Stimulated activated CD4-positive, alpha-beta T cell treated with anti-CD3 and anti-CD28 coated beads, Interleukin-1b, Interleukin-23, amount 100 ng/mL, for 48 hours (primary cell): ENCODE results near the gene TEAD1.

Source experiments
- DNase-seq: peaks from one replicate; pipeline ENCODE4 v3.0.0-alpha.2; 2020

The TEAD1 gene

DNA sequence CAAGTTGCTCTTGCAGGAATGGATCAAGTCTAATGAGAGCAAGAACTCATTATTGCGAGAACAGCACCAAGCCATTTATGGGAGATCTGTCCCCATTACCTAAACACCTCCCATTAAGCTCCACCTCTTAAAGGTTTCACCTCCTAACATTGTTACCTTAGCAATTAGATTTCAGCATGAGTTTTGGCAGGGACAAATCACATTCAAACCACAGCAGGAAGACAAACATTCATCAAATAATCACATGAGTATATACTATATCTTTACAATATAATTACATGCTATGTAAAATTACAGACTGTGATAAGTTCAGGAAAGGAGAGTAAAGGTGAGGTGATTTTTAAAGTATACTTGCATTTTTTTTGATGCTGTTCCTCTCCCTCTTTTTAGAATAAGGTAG lies 6.6 kb upstream of the TEAD1 start:
- DNase-seq: no peak

DNA sequence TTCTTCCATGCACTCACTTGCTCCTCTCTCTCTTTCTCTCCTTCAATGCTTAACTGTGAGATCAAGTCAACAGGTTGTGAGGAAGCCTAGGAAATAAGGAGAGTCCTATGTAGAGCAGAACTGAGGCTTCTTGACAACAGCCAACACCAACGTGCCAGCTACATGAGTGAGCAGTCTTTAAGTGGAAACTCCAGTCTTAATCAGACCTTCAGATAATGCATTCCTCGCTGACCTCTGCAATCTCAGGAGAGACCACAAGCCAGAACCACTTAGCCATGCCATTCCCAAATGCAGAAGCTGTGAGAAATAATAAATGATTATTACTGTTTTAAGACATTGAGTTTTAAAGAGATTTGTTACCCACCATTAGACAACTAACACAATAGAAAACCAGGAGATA lies 6.1 kb upstream of the TEAD1 start:
- no peak for DNase-seq

DNA sequence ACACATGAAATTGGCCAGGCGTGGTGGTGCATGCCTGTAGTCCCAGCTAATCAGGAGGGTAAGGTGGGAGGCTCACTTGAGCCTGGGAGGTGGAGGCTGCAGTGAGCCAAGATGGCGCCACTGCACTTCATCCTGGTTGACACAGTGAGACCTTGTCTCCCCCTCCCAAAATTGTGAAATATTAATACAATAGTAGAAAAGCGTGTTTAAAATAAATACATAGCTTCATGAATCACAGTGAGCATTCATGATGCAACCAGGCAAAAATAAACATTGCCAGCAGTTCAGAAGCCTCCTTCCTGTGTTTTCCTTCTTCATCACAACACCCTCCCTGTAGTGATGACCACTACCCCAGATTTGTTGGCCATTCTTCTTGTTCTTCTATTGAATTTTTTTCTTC lies 4.3 kb upstream of the TEAD1 start:
- no peak for DNase-seq

DNA sequence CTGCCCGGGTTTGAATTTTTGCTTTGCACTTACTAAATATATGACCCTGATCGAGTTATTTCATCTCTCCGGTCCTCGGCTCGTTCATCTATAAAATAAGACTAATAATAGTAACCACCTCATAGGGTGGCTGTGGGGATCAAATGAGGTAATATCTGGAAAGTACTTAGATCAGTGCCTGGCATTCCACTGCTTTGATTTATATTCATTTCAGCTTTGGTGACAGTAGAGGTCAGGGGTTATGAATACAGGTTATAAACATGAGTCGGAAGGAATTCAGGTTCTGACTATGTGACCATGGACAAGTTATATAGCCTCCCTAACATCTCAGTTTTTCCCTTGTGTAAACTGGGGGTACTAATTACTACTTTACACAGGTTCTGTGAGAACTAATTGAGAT lies 2.9 kb upstream of the TEAD1 start:
- no peak for DNase-seq

DNA sequence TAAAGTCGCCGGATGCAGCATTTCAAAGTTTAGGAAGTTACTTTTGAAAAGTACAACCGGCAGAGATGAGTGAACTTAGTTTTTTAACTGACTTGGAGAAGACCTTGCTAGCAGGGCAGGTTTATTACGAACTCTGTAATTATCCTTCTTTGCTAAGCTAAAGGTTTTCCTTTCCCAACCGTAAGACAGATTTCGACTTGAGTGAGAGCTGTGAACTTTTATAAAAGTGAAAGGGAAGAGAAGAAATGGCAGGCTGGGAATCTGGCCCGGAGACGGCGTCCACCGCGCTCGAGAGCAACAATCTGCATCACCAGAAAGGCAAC lies 659 bp upstream of the TEAD1 start:
- no peak for DNase-seq

DNA sequence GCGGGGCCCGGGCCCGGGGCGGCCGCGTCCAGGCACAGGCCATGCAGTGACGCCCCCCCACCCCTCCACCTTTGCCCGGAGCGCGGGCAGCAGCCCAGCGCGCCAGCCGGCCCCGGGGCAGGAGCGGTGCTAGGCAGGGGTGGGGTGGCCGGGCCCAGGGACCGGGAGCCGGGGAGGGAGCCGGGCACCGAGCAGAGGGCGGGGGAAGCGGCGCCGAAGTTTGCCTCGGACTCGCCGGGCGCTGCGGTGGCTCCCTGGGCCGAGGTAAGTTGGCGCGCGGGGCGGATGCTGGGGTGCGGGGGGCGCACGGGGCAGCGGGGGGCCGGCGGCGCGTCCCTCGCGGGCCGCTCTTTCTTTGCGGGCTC lies 332 bp downstream of the TEAD1 start:
- DNase-seq: no peak

DNA sequence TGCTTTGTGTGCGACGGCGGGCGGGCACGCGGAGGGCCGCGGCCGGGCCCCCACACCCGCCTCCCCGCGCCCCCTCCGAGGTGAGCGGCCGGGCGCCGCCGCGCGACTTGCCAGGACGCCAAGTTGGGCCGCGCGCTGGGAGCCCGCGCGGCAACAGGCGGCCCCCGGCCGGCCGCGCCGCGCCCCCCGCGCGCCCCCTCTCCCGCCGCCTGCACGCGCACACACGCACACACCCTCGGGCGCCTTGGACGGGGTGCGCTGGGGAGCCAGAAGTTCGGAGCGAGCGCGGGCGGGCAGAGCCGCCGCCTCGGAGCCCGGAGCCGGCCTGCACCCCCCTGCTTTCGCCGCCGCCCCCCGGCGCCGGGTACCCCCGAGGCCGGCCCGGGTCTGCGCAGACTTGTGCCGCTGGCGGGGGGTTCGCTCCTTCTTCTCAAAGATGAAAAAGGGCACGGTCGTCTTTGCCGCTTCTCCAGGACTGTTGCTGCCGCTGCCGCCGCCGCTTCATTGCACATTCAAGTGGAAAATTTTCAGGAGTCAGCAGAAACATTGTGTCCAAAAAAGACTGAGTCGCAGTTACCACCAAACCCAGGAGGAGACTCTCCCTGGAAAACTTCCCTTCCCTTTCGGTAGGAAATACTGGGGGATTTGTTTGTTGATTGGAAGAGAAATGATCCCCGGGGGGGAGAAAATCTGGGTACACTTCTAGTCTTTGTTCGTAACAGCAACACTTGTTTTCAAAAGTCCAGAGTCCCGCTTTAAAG lies 895 bp downstream of the TEAD1 start:
- DNase-seq: no peak

DNA sequence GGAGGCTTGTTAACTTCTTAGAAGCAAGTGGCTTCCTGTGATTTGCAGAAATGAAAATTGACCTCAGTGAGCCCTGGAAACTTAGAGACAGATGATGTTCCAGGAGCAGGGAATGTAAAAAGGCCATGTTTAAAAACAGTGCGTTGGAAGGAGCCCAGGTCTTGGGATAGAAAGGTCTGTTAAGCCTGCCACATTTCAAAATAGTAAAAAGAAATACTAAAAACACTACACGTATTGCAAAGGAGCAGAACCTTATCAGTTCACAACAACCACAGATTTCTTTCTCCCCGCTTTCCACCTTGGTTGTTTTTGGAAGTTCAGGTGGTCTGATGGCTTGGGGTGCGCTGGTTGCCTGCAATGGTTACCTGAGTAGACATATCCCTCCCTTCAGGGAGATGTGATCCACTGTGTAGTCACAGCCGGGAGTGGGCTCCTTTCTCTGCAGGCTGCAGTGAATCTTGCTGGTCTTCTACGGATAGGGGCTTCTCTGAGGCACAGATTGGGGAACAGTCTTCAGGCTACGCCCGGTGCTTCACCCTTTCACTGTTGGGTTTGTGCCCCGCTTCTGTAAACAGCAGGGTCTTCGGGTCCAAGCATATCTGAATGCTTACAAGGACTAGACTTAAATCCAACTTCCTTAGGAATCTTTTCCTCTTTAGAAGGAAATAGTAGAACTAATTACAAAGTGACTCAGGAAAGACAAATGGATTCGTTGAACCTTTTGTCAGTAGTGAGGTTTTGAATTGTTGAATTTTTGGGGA lies 1.9 kb downstream of the TEAD1 start:
- DNase-seq: no peak

DNA sequence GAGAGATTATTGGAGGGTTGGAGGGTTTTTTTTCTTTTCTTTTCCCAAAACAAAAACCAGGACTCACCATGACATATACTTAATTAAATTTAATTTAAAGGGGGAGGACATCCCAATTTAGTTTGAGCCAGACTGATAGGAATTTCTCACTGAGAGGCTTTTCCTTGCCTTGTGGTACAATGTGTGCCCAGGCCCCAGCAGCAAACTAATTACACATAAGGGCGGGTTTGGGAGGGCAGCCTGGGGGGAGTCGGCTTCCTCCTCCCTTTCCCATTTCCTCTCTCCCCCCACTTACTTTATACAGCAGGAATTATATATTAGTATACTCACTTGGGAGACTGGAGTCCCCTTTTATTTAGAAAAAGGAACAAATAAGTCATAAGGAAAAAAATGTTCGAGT lies 2.9 kb downstream of the TEAD1 start:
- DNase-seq: no peak

DNA sequence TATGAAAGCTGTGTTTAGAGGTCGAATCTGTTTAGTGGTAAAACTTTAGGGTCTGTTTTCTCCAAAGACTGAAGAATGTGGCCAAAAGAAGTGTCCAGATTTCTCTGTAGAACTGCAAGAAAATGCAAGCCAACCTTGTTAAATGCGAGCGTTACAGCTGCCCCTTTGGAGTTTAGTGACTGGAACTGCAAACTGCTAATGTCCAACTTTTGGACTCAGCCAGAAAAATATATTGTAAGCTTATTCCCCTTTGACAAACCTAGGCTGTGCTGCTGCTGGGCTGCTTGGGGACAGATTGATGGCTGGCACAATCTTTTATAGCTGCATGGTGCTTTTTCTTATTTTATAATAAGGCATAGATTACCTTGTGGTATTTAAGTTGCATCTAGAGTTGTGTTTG lies 3.9 kb downstream of the TEAD1 start:
- DNase-seq: no peak

DNA sequence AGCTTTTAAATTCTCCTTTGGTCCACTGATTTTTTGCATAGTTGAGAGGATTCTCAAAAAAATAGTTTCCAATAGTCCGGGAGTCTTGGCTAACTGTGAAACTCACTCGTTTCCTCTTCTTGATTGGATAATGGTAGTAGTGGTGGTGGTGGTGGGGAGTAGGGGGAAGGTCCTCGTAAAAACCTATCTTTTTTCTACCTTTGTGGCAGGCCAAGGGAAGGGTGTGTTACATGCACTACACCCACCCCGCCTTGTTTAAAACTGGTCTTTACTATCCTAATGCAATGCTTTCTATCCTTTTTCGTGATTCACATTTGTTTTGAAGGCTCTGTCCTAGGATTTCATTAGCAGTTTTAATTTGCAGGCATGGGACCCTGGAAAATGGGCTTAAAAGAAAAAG lies 4.8 kb downstream of the TEAD1 start:
- no peak for DNase-seq

DNA sequence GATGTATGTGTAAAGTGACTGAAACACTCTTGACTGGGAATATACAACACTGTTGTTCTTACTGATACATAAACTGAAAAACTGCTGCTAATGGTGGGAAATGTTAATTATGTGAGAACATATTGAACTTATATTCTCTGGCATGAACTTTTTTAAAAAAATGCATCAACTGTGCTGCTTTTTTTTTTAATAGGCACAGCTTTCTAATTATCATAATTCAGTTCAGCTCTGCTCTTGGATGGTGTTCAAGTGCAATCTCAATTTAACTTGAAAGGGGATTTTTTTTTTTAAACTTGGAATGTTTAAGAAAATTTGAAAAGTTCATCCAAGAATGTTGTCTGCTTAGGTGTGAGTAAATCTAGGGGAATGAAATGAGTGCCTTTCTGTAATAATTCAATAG lies 5.2 kb downstream of the TEAD1 start:
- no peak for DNase-seq

DNA sequence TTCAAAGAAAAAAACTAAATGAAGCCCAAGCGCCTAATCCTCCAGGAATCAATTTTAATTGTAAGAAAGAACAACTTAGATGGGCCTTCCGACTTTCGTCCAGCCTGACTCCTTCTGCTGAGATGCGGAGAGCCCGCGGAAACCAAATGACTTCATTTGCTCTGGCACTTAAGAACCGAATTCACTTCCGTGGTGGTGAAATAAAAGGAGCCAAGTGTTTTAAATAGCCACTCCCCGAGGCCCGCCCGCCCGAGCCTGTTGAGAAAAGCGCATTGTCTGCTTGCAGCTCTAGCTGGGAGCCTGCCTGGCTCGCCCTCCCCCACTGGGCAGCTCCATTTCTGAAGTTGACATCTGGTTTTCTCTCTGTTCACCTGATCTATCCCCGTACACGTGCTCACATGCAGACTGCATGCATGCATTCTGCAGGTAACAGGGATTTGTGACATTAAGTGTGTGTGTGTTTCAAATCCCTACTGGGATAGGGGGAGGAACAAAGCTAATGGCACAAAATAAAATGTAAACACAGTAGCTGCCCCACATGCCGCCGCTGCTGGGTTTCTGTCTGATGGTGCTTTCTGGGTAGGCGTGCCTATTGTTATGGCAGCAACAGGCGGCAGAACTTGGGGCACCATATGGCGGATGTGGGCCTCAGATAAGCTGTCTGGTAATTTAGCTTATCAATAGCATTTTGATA lies 6.2 kb downstream of the TEAD1 start:
- no peak for DNase-seq

DNA sequence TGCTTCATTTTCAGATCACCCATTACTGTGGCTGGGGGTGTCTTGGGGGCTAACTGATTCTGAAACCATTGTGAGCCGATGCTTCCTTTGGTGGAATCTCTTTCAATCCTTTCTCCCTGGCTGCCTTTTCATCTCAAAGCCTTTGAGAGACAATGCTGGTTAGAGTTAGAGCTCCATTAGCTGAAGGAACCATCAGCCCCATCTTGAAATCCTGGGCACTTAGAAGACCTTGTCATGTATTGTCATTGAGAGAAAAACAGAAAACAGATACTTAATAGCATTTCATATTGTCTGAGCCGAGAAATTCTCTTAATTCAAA lies 6.7 kb downstream of the TEAD1 start:
- DNase-seq: no peak

DNA sequence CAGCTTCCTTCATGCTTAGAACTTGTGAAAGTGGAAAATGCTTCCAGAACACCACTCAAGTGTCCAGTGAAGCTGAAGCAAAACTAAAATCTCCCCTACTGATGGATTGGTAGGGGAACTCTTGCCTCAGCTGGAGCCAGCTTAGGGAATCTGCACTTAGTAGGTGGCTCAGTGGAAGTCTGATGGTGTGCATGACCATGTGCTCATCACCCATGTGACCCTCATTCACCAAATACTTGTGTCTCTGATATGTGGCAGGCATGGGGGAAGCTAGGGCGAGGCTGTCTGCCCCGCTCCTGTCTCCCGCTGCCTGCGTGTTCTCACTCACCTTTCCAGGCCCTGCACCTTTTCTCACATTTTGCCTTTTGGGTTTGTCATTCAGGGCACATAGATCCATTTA lies 7.2 kb downstream of the TEAD1 start:
- no peak for DNase-seq

DNA sequence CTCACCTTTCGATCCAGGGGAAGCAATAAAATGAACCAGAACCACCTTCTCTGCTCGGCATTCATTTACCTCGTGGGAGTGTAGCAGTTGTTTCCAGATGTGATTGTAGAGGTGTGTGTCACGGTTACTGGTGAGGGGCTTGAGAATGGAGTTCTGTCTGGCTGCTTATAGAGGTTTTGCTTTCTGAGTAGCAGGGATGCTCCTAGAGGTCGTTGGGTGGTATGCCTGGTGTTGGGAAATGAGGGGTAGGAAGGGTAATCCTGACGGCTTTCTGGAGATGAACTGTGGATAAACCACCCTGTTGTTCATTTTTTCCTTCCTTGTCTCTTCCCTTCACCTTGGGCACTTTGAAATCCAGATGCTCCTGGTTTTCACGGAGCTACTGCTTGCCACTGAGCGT lies 8.1 kb downstream of the TEAD1 start:
- no peak for DNase-seq

DNA sequence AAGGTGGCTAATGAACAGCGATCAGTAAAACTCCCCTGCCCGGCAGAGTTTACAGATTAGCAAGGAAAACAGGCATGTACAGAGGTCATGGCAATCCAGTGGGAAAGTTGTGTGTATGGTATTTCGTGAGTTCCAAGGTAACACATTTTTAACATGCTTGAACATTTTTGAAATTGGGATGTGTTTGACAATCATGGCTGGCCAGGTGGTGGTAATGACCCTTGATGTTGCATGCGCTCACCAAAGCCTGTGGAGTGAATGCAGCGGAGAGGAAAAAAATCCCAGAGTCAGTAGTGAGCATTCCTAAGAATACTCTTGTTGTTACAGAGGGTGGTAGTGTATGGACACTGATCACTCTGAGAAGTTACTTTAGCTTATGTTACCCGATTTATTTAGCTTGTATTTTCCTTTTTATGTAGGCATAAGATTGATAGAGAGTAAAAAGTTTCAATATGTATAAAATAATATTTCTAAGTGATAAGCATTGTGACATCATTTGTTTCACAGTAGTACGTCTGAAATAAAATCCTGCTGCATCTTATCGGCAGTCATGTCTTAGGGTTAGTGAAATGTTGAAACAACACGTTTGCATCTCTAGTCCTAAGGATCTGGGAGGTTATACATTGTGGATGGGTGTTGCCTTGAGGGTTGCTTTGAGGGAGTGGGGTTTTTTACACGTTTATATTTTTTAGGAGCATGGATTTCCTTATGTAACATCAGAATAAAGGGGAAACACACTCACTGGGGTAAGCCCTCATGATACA lies 8.7 kb downstream of the TEAD1 start:
- no peak for DNase-seq

DNA sequence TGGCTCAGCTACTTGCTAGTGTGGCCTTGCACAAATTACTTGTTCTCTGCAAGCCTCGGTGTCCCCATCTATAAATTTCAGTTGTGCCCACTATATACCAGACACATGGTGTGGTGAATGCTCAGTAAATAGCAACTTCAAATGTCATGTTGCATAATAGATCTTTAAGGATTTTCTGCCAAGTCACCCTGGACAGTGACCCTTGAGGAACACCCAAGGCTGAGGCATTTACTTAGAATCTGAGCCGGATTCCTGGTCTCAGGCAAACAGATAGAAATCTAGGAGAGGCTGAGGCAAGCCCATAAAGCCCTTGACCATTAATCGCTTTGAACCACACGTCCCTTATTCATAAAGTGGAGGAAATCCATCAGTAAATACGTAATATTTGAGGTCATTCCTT lies 9.7 kb downstream of the TEAD1 start:
- DNase-seq: no peak

DNA sequence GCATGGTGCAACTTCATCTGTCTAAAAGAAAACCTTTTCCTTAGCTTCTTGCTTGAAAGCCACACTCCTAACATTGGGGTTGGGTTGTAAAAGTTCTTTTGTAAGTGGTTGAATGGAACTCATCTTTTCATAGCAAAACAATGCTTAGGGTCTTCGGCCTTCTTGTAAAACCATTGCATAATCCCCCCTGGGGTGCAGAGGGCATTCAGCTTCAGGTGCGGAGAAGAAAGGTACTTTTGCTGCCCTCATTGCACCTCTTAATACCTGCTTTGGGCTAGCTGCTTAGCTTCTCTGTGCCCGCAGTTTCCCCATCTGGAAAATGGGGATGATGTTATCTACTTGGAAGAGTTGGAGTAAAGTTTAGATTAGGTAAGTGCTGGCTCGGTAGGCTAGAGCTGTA lies 10.1 kb downstream of the TEAD1 start:
- no peak for DNase-seq

DNA sequence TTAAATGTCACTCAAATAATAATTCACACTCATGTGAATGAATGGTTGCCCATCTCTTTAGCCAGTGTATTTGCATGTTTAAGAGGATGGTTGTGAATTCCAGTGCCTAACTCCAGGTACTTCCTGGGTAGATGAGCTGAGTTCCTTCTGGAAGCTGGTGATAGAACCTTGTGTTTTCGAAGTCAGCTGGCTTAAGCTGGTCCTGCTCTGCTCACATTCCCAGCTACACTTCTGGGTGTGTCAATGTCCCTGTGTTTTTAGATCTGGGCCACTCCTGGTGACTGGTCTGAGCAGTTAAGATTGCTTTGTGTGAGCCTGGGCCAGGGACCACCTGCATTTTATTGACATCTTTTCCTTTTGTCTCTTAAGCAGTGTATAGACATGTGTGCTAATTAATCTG lies 10.6 kb downstream of the TEAD1 start:
- DNase-seq: no peak

DNA sequence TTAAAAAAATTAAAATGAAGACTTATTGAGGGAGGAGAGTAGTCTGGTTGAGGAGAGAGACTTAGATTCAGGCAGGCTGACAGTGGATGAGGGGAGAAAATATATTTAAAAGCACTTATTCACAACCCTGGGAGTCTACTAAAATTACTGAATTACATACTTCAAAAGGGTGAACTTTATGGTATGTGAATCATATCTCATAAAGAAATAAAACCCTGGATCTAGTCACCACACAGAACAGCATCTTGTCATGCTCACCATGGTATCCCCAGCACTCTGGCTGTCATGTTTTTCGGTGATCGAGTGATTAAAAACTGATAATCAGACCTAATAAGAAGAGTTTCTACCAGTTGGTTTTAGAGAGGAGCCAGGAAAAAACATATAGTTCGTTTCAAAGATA lies 11.0 kb downstream of the TEAD1 start:
- no peak for DNase-seq

DNA sequence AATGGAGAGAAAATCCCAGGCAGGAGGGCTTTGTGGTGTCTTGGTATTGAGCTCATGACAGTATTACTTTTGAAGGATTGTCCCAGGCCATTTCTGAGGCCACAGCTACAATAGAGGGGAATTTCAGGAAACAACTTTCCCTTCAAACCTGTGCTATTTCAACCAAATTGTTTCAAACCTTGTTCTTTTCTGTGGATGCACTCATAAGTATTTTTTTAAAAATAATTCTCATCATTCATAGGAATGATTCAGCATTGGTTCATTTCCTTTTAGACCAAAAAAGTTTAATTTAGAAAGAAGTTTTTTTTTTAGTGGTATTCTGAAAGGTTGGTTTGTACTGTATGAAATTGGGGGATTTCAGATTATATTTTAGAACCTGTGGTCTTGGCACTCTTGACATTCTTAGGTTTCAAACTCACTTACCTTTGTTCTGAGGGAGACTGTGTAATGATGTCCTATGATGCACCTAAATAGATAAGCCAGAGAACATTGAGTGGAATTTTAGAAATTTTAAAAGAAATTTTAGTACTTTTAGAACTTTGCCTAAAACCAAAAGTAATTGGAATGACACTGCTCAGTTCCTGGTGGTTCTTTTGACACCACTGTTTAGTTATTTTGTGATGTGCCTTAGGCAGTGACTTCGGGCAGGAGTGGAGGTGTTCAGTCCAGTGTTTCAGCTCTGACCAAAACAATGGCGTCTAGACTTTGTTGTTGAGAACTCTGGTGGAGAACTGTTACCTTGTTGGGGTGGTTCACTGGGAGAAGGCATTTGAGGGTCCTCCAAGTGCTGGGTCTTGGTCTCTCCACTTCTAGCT lies 12.2 kb downstream of the TEAD1 start:
- DNase-seq: no peak

DNA sequence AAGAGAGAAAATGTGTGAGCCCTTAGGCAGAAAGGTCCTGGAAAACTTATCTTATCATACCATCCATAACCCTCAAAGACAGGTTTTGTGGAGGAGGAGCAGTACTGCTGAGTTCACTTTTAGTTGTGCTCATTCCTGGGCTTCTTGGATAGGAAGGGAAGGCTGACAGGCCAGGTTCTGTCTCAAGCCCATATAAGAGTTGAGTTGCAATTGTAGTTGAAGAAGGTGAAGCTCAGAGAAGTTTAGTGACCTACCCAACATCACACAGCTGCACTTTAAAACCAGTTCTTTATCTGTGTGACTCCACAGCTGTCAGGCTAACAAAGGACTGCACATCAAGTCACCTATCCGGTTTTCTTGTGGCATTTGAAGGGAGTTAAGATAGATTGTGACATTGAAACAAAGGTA lies 13.0 kb downstream of the TEAD1 start:
- no peak for DNase-seq
